Measurements from ENCODE around the gene ZMIZ1. TPM values are rescaled to one million over a fixed set of nuclear protein-coding genes. Genes with fewer than 3 reads are reported as not detected.

The ZMIZ1 gene
- total RNA-seq, 1 donor from 2014 or later = 6.3 TPM

GRCh38 chr10:79140085-79140793 is 71.5 kb downstream of the ZMIZ1 start:
- no peaks in the 10 kb centered on the region for H3K27me3 ChIP-seq (ENCODE audit: control insufficient read depth, insufficient read depth, low read length)
- no peak for DNase-seq (ENCODE audit: low read depth)
- peaks cover 24% of the 10 kb centered on the region for H3K36me3 ChIP-seq (ENCODE audit: control insufficient read depth, insufficient read depth, low read length)
- no peak for FAIRE-seq
- H3K4me3 ChIP-seq (ENCODE audit: low read depth, low read length) = no peak overlapping the region
- TF ChIP-seq CTCF (IDR thresholded peaks at IDR 0.05; ENCODE audit: insufficient read depth, low read length, severe bottlenecking) = no peak

- Histone ChIP-seq H3K27me3 (ENCODE audit: control insufficient read depth, insufficient read depth, low read length) (no peaks in the 10 kb centered on the region), H3K4me3 (ENCODE audit: low read depth, low read length) (no peak overlapping the region), H3K36me3 (ENCODE audit: control insufficient read depth, insufficient read depth, low read length) (peaks cover 25% of the 10 kb centered on the region)
- FAIRE-seq (no peak), DNase-seq (ENCODE audit: low read depth) (no peak)
- no peak for TF ChIP-seq CTCF (IDR thresholded peaks at IDR 0.05; ENCODE audit: insufficient read depth, low read length, severe bottlenecking)
Observed at GRCh38 chr10:79140855-79141254, 72.1 kb downstream of the ZMIZ1 start.

DNA sequence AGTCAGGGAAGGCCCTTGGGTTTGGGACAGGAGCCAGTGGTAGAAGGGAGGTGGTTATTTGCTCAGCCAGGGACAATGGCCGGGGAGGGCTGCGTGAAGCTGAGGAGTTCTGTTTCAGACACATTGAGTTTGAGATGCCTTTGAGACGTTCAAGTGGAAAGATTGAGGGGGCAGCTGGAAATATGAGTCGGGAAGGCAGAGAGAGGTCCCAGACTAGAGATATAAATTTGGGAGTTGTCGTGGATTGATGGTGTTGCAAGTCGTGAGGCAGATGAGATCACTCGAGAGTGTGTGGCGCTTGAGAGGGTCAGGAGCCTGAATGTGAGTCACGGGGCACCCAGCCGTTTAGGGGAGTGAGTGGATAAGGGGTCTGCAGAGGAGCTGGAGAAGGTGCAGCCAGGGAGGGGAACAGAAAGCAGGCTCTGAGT is 73.3 kb downstream of the ZMIZ1 start:
- Histone ChIP-seq H3K4me3 (ENCODE audit: low read depth, low read length) (no peak overlapping the region), H3K27me3 (ENCODE audit: control insufficient read depth, insufficient read depth, low read length) (no peaks in the 10 kb centered on the region), H3K36me3 (ENCODE audit: control insufficient read depth, insufficient read depth, low read length) (peaks cover 25% of the 10 kb centered on the region)
- no peak for TF ChIP-seq CTCF (IDR thresholded peaks at IDR 0.05; ENCODE audit: insufficient read depth, low read length, severe bottlenecking)
- no peak for DNase-seq (ENCODE audit: low read depth)
- FAIRE-seq = no peak

DNA sequence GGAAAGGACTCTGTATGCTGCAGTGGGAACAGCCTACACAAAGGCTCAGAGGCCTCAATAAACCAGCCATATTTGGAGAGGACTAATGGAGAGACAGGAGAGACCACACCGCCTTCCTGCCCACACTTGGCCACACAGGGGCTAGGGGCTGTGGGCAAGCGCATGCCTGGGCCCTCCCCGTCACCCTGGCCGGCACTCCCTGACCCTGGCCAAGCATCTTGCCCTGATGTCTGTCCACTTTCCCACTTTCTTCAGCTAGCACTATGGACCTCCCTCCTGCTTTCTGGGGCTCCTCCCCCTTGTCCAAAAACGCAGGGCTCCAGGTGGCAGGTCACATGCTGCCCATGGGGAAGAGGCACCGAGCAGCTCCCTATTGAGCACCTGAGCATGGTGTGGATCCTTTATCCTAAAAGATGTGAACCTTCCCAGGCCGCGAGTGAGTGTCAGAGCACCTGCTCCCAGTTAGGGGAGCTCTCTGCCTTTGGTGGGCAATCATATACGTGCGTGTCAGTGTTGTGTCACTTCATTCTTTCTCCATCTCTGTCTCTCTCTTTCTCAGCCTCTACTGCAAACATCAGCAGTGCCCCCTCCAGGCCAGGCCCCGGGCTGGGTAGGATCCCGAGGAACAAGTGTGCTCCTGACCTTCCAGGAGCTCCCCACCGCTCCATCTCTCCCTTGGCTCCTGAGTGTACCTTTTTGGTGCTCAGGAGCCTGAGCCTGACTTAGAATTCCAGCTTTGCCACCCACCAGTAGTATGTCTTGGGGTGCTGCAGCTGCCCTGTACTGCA is 74.0 kb downstream of the ZMIZ1 start:
- H3K4me3 ChIP-seq (ENCODE audit: low read depth, low read length) = no peak overlapping the region
- FAIRE-seq (no peak), DNase-seq (ENCODE audit: low read depth) (no peak)
- no peaks in the 10 kb centered on the region for H3K27me3 ChIP-seq (ENCODE audit: control insufficient read depth, insufficient read depth, low read length)
- no peak for TF ChIP-seq CTCF (IDR thresholded peaks at IDR 0.05; ENCODE audit: insufficient read depth, low read length, severe bottlenecking)
- H3K36me3 ChIP-seq (ENCODE audit: control insufficient read depth, insufficient read depth, low read length) = peaks cover 25% of the 10 kb centered on the region

DNA sequence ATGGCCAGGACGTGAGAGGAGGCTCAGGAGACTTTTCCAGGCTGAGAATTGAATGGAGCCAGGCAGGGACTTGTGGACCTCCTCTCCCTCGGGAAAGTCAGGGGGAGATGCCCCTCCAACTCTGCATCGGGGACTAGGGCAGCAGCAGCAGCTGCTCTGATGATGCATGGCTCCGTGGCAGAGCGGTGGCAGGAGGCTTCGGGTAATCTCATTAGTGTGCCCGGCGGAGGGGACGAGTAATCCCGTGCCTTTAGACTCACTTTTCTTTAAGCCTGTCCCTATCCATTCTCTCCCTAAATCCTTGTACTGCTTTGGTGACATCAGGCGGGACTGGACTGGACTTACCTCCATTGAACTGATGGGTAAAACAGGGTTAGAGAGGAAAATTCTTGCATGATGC is 75.1 kb downstream of the ZMIZ1 start:
- no peak for TF ChIP-seq CTCF (IDR thresholded peaks at IDR 0.05; ENCODE audit: insufficient read depth, low read length, severe bottlenecking)
- DNase-seq (ENCODE audit: low read depth) (no peak), FAIRE-seq (no peak)
- H3K4me3 ChIP-seq (ENCODE audit: low read depth, low read length) = no peak overlapping the region
- H3K36me3 ChIP-seq (ENCODE audit: control insufficient read depth, insufficient read depth, low read length) = peaks cover 24% of the 10 kb centered on the region
- no peaks in the 10 kb centered on the region for H3K27me3 ChIP-seq (ENCODE audit: control insufficient read depth, insufficient read depth, low read length)

Measured in bronchial epithelial cell (primary cell).